BJ (cell line): ENCODE data around the gene PDZRN3. TPM values are rescaled to one million over a fixed set of nuclear protein-coding genes. Genes with fewer than 3 reads are reported as not detected.

Experiments used
- CTCF ChIA-PET: fragments of 350-600 bp; formaldehyde crosslinking; extraction: SDS; loops from one replicate; lab custom pipeline; 2021; ENCODE audit warnings: antibody characterized with exemption, inconsistent platforms; lab: Yijun Ruan, JAX
- POLR2A ChIA-PET: fragments of 300-600 bp; sonication (Branson Sonifier 250); formaldehyde crosslinking; extraction: SDS; loops from one replicate; lab custom pipeline; 2021; ENCODE audit warnings: antibody characterized with exemption; lab: Charles Lee
- DNase-seq: peaks from one replicate; pipeline ENCODE4 v3.0.0-alpha.2; 2011; ENCODE audit warnings: low read depth
- H3K27me3 ChIP-seq: 2 replicates; pipeline ENCODE4 v1.6.0; 2011; ENCODE audit warnings: low read length; ENCODE audit not compliant: control insufficient read depth, insufficient read depth
- H3K36me3 ChIP-seq: 2 replicates; pipeline ENCODE4 v1.5.1; 2011; ENCODE audit warnings: low read length; ENCODE audit not compliant: control insufficient read depth, insufficient read depth
- H3K4me3 ChIP-seq: 2 replicates; pipeline ENCODE4 v1.5.1; 2011; ENCODE audit warnings: low read depth, mild to moderate bottlenecking, control low read depth, low read length
- CTCF ChIP-seq: IDR thresholded peaks from 2 replicates; pipeline ENCODE4 v1.5.1; 2011; ENCODE audit warnings: low read depth, mild to moderate bottlenecking, control low read depth, inconsistent platforms, low read length, moderate library complexity; ENCODE audit not compliant: insufficient read depth
- polyA plus RNA-seq: library from polyadenylated mRNA; depleted of rRNA; stranded (reverse); fragments of >200 nt; gene quantifications from 2 replicates; pipeline ENCODE4 v1.2.3, GENCODE V29; 2011

The PDZRN3 gene
- polyA plus RNA-seq, 1 experiment = 4.9 TPM

- no peak for DNase-seq
- Histone ChIP-seq H3K36me3 (no peaks in the 10 kb centered on the region; the same call in 1 of the 2 replicates), H3K4me3 (no peak overlapping the region), H3K27me3 (no peaks in the 10 kb centered on the region)
- ChIA-PET CTCF (interaction anchor here (1.0 kb wide), 1 partner anchor 353 kb away, joined by 3 read pairs; no protein-coding TSS in a partner anchor), POLR2A (no interaction called here)
- TF ChIP-seq CTCF = no peak
Measured at GRCh38 chr3:73448761-73449301, 175.9 kb downstream of the PDZRN3 start.

GRCh38 chr3:73448041-73448440 is 176.7 kb downstream of the PDZRN3 start:
- no peak for TF ChIP-seq CTCF
- H3K27me3 ChIP-seq = no peaks in the 10 kb centered on the region
- CTCF ChIA-PET = interaction anchor here (1.0 kb wide), 1 partner anchor 352 kb away, joined by 3 read pairs; no protein-coding TSS in a partner anchor
- POLR2A ChIA-PET = no interaction called here
- H3K36me3 ChIP-seq = no peaks in the 10 kb centered on the region; the same call in 1 of the 2 replicates
- H3K4me3 ChIP-seq = no peak overlapping the region
- no peak for DNase-seq

- DNase-seq = no peak
- CTCF ChIA-PET = interaction anchor here (1.1 kb wide), 1 partner anchor 322 kb away, joined by 3 read pairs; no protein-coding TSS in a partner anchor
- no peaks in the 10 kb centered on the region; the same call in 1 of the 2 replicates for H3K36me3 ChIP-seq
- no peak overlapping the region for H3K4me3 ChIP-seq
- H3K27me3 ChIP-seq = no peaks in the 10 kb centered on the region
- POLR2A ChIA-PET = no interaction called here
- TF ChIP-seq CTCF = no peak
Measured at GRCh38 chr3:73447111-73447510, 177.6 kb downstream of the PDZRN3 start.

- TF ChIP-seq CTCF = no peak
- H3K27me3 ChIP-seq = no peaks in the 10 kb centered on the region
- DNase-seq = no peak
- no peaks in the 10 kb centered on the region; the same call in 1 of the 2 replicates for H3K36me3 ChIP-seq
- H3K4me3 ChIP-seq = no peak overlapping the region
- POLR2A ChIA-PET = no interaction called here
- CTCF ChIA-PET = interaction anchor here (0.9 to 1.4 kb wide), 3 partner anchors 14 to 322 kb away, joined by 3 read pairs; no protein-coding TSS in a partner anchor
Measured at GRCh38 chr3:73446467-73447110, 178.2 kb downstream of the PDZRN3 start.

GRCh38 chr3:73442886-73443285 is 181.9 kb downstream of the PDZRN3 start:
- H3K4me3 ChIP-seq = no peak overlapping the region
- H3K36me3 ChIP-seq = no peaks in the 10 kb centered on the region; the same call in 1 of the 2 replicates
- CTCF ChIA-PET = interaction anchor here (1.1 to 2.0 kb wide), 4 partner anchors 9 to 14 kb away, joined by 3 to 6 read pairs (median 4); no protein-coding TSS in a partner anchor
- TF ChIP-seq CTCF = no peak
- POLR2A ChIA-PET = no interaction called here
- DNase-seq = no peak
- H3K27me3 ChIP-seq = no peaks in the 10 kb centered on the region
